Measurements from ENCODE around the gene ITPR3. TPM values are rescaled to one million over a fixed set of nuclear protein-coding genes. Genes with fewer than 3 reads are reported as not detected.

Gene ITPR3
- total RNA-seq, 2 donors from 2014 or later, result 39.2 to 50.8 TPM

- ATAC-seq (peak in 1 of 2 donors; percentile 8), DNase-seq (ENCODE audit: low spot score in 2 of 2) (no peak)
- peaks cover 17 to 19% of the 10 kb centered on the region in 2 donors for H3K36me3 Mint-ChIP-seq
- peak overlapping the region; percentile 93 to 96 for H3K27ac Mint-ChIP-seq
- no peaks in the 10 kb centered on the region for H3K9me3 Mint-ChIP-seq
Measured at GRCh38 chr6:33692078-33692759, 71.1 kb downstream of the ITPR3 start.

- H3K9me3 Mint-ChIP-seq, result no peaks in the 10 kb centered on the region
- ATAC-seq, result peak; percentile 47 to 82
- peaks cover 17 to 25% of the 10 kb centered on the region in 2 donors for H3K36me3 Mint-ChIP-seq
- H3K27ac Mint-ChIP-seq, result peak overlapping the region; percentile 93 to 96
- DNase-seq (ENCODE audit: low spot score in 2 of 2), result peak; percentile 42 to 90
Measured at GRCh38 chr6:33692760-33693158, 71.6 kb downstream of the ITPR3 start.

- Mint-ChIP-seq H3K36me3 (peaks cover 17 to 25% of the 10 kb centered on the region in 2 donors), H3K9me3 (no peaks in the 10 kb centered on the region), H3K27ac (peak overlapping the region; percentile 93 to 95)
- DNase-seq (ENCODE audit: low spot score in 2 of 2), result no peak
- ATAC-seq, result no peak
Measured at GRCh38 chr6:33693186-33694105, 72.3 kb downstream of the ITPR3 start.

GRCh38 chr6:33694401-33694931 lies 73.3 kb downstream of the ITPR3 start:
- ATAC-seq (peak; percentile 66 to 75), DNase-seq (ENCODE audit: low spot score in 2 of 2) (peak; percentile 32 to 84)
- Mint-ChIP-seq H3K9me3 (no peaks in the 10 kb centered on the region), H3K27ac (peak overlapping the region; percentile 93 to 95), H3K36me3 (peaks cover 13 to 24% of the 10 kb centered on the region in 2 donors)

- peak overlapping the region; percentile 93 to 95 for H3K27ac Mint-ChIP-seq
- ATAC-seq (peak in 1 of 2 donors; percentile 4), DNase-seq (ENCODE audit: low spot score in 2 of 2) (no peak)
- H3K9me3 Mint-ChIP-seq, result no peaks in the 10 kb centered on the region
- H3K36me3 Mint-ChIP-seq, result peaks cover 12 to 24% of the 10 kb centered on the region in 2 donors
Measured at GRCh38 chr6:33694977-33695376, 73.9 kb downstream of the ITPR3 start.

GRCh38 chr6:33695451-33695887 lies 74.3 kb downstream of the ITPR3 start:
- no peaks in the 10 kb centered on the region for H3K9me3 Mint-ChIP-seq
- H3K27ac Mint-ChIP-seq, result peak overlapping the region; percentile 22 to 93
- DNase-seq (ENCODE audit: low spot score in 2 of 2), result no peak
- H3K36me3 Mint-ChIP-seq, result peaks cover 12 to 24% of the 10 kb centered on the region in 2 donors
- no peak for ATAC-seq

- Mint-ChIP-seq H3K9me3 (no peaks in the 10 kb centered on the region), H3K27ac (peak overlapping the region; percentile 93 to 95), H3K36me3 (peaks cover 12 to 24% of the 10 kb centered on the region in 2 donors)
- DNase-seq (ENCODE audit: low spot score in 2 of 2) (no peak), ATAC-seq (no peak)
Measured at GRCh38 chr6:33696076-33696475, 75.0 kb downstream of the ITPR3 start.

- ATAC-seq (no peak), DNase-seq (ENCODE audit: low spot score in 2 of 2) (no peak)
- Mint-ChIP-seq H3K27ac (peak overlapping the region; percentile 93 to 95), H3K36me3 (peaks cover 12 to 24% of the 10 kb centered on the region in 2 donors), H3K9me3 (no peaks in the 10 kb centered on the region)
Measured at GRCh38 chr6:33696548-33697518, 75.7 kb downstream of the ITPR3 start.

GRCh38 chr6:33697845-33698244 lies 76.7 kb downstream of the ITPR3 start:
- ATAC-seq (no peak), DNase-seq (ENCODE audit: low spot score in 2 of 2) (no peak)
- peaks cover 4 to 17% of the 10 kb centered on the region in 2 donors for H3K36me3 Mint-ChIP-seq
- H3K27ac Mint-ChIP-seq, result peak overlapping the region; percentile 93 to 95
- H3K9me3 Mint-ChIP-seq, result no peaks in the 10 kb centered on the region

- H3K36me3 Mint-ChIP-seq, result peaks cover 0 to 10% of the 10 kb centered on the region in 2 donors
- DNase-seq (ENCODE audit: low spot score in 2 of 2) (no peak), ATAC-seq (no peak)
- H3K27ac Mint-ChIP-seq, result no peak overlapping the region
- no peaks in the 10 kb centered on the region for H3K9me3 Mint-ChIP-seq
Measured at GRCh38 chr6:33698494-33698893, 77.4 kb downstream of the ITPR3 start.

- DNase-seq (ENCODE audit: low spot score in 2 of 2), result no peak
- Mint-ChIP-seq H3K27ac (peak overlapping the region in 1 of 2 donors; percentile 2), H3K9me3 (no peaks in the 10 kb centered on the region), H3K36me3 (peaks cover 0 to 10% of the 10 kb centered on the region in 2 donors)
- ATAC-seq, result no peak
Measured at GRCh38 chr6:33699131-33699530, 78.0 kb downstream of the ITPR3 start.

- DNase-seq (ENCODE audit: low spot score in 2 of 2), result no peak
- H3K27ac Mint-ChIP-seq, result peak overlapping the region in 1 of 2 donors; percentile 61
- ATAC-seq, result no peak
Measured at GRCh38 chr6:33699739-33700138, 78.6 kb downstream of the ITPR3 start.

GRCh38 chr6:33700391-33701050 lies 79.4 kb downstream of the ITPR3 start:
- DNase-seq (ENCODE audit: low spot score in 2 of 2) (peak in 1 of 2 donors; percentile 76), ATAC-seq (peak; percentile 78 to 85)
- no peaks in the 10 kb centered on the region for H3K9me3 Mint-ChIP-seq
- H3K27ac Mint-ChIP-seq, result no peak overlapping the region
- H3K36me3 Mint-ChIP-seq, result peaks cover 0 to 10% of the 10 kb centered on the region in 2 donors

More at GRCh38 chr6:33699739-33700138, 78.6 kb downstream of the ITPR3 start:
- no peaks in the 10 kb centered on the region for H3K9me3 Mint-ChIP-seq
- H3K36me3 Mint-ChIP-seq, result peaks cover 0 to 10% of the 10 kb centered on the region in 2 donors

GRCh38 chr6:33702345-33702977 lies 81.3 kb downstream of the ITPR3 start:
- peak; percentile 42 to 57 for ATAC-seq
- Mint-ChIP-seq H3K9me3 (no peaks in the 10 kb centered on the region), H3K27ac (peak overlapping the region in 1 of 2 donors; percentile 22), H3K36me3 (peaks cover 0 to 7% of the 10 kb centered on the region in 2 donors)
- DNase-seq (ENCODE audit: low spot score in 2 of 2), result no peak
